ENCODE measurements around the gene ABCG4.

DNA sequence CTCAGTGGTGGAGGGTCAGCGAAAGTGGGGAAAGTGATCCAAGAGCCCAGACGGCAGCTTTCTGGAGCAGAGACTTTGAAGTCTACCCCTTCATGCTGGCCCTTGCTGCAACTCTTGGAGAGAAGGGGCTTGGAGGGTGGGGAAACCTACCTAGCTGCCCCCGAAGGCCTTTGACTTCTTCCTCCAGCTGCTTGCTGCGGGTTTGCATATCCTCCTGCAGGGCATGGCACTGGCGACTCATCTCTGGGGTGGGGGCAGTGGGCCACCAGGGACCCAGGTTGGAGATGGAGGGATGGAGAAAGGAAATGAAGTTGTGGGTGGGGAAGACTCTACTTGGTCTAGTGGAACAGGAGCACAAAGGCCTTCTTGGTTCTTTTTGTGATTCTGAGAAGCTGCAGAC is 44.1 kb downstream of the ABCG4 start:
- TF ChIP-seq CTCF (conservative IDR thresholded peaks at IDR 0.05) (no peak), ZFX (IDR thresholded peaks at IDR 0.05) (no peak)
